Heart right ventricle (tissue), 16 donors: Measurements from ENCODE around the gene NRBP1. TPM values are rescaled to one million over a fixed set of nuclear protein-coding genes. Genes with fewer than 3 reads are reported as not detected.

Source experiments
- ATAC-seq, 8 donors: fragments of 200-7000 bp; cut with Tn5 transposase; one replicate each; pipeline ENCODE4 v1.9.1; 2020; ENCODE audit warnings: mild to moderate bottlenecking in 8 of 8, moderate library complexity in 8 of 8, moderate number of reproducible peaks in 1 of 8
- DNase-seq, 2 donors: peaks; one replicate each; pipeline ENCODE4 v3.0.0-alpha.2; 2020
- H3K27ac ChIP-seq, 10 donors: fragments of 200-600 bp; sonication (generic) in 2 of 10; one replicate each; pipeline versions ENCODE4 v1.5.0 to v1.8.0; 2020 to 2022; ENCODE audit warnings: mild to moderate bottlenecking in 3 of 10
- H3K27me3 ChIP-seq, 7 donors: fragments of 200-600 bp; one replicate each; pipeline ENCODE4 v1.8.0; 2021 to 2022; ENCODE audit warnings: mild to moderate bottlenecking in 2 of 7
- H3K36me3 ChIP-seq, 9 donors: fragments of 200-600 bp; sonication (generic) in 1 of 9; one replicate each; pipeline versions ENCODE4 v1.5.0 to v1.8.0; 2020 to 2022; ENCODE audit warnings: mild to moderate bottlenecking in 2 of 9
- H3K4me1 ChIP-seq, 9 donors: fragments of 200-600 bp; sonication (generic) in 1 of 9; one replicate each; pipeline versions ENCODE4 v1.5.0 to v1.8.0; 2020 to 2022; ENCODE audit warnings: mild to moderate bottlenecking in 4 of 9
- H3K4me3 ChIP-seq, 10 donors: fragments of 200-600 bp; sonication (generic) in 2 of 10; one replicate each; pipeline versions ENCODE4 v1.5.0 to v1.8.0; 2020 to 2022; ENCODE audit warnings: mild to moderate bottlenecking in 7 of 10, moderate library complexity in 2 of 10
- H3K9me3 ChIP-seq, 11 donors: fragments of 200-600 bp in 10 of 11; sonication (generic) in 2 of 11; one replicate each; pipeline versions ENCODE4 v1.5.0 to v1.8.0; 2013 to 2022; ENCODE audit warnings: mild to moderate bottlenecking in 2 of 11, control low read depth in 1 of 11, moderate library complexity in 1 of 11
- CTCF ChIP-seq, 9 donors: fragments of 200-600 bp; sonication (generic) in 2 of 9; IDR thresholded peaks; one replicate each; pipeline versions ENCODE4 v1.5.0 to v1.8.0; 2021 to 2022; ENCODE audit warnings: antibody characterized with exemption in 9 of 9, mild to moderate bottlenecking in 5 of 9, moderate library complexity in 1 of 9
- WGBS, 2 donors: extraction: QIAGEN DNeasy Blood & Tissue Kit; methylation state at CpG; one replicate each; pipeline ENCODE4 v1.1.7; 2013; ENCODE audit warnings: inconsistent platforms in 1 of 2; 5-methylcytosine and 5-hydroxymethylcytosine counted together
- intact Hi-C, 10 donors: fragments of 100-400 bp; cut with DNase I; formaldehyde crosslinking; loops; one replicate each; pipeline versions ENCODE4 v1.11.1 to v1.14.2; 2022
- polyA plus RNA-seq, 2 donors: library from polyadenylated mRNA; stranded (reverse); fragments of 200-250 nt; gene quantifications; one replicate each; pipeline ENCODE4 v1.2.3, GENCODE V29; 2013
- total RNA-seq, 10 donors: library from RNA; stranded (reverse); fragmentation: NEBNext Ultra II Directional in 3 of 10; extraction: Animal tissue kit (Norgen Biotek cat#: 25700) in 3 of 10; gene quantifications; one replicate each; pipeline versions ENCODE4 v1.2.1 to v1.2.4, GENCODE V29; 2021 to 2023
- donor health status: Arrhythmogenic right ventricular cardiomyopathy.
- donor health status: ischemic (EF 13 %, LVEDD 7.1; RV severe dilation, severe dysfunction).
- donor health status: healthy with polysubstance abuse.
- donor health status: DM: no; HTN: yes; CAD: no.
- donor health status: DM: no; HTN: no; CAD: no.
- donor health status: ischemic (EF 25% LVEDD 6.9; RV normal size, moderate dysfunction).
- donor health status: ischemic (EF 25% LVEDD 5.7; RV mildly dilated, moderate dysfunction).
- donor health status: healthy.
- donor health status: DM: yes; HTN: yes; CAD: no.
- donor health status: Ischemic cardiomyopathy.
- donor health status: ischemic (EF 35%, LVEDD 5.7; RV mildly dilated, moderate dysfunction).
- donor health status: nonischemic (EF 11% LVEDD 7.7; RV severe dilation, severe dysfunction).
- donor health status: DM: yes; HTN: yes; CAD: no.
- donor health status: PGD.
- donor health status: ischemic (EF 29% LVEDD 5.4; RV normal size, mild dysfunction).
- donor health status: nonischemic (EF 23%, LVEDD 6.1; RV moderate dilation, normal function).

NRBP1 gene
- total and polyA plus RNA-seq, 12 donors = 25.5 to 97.4 (median 59.2) TPM

DNA sequence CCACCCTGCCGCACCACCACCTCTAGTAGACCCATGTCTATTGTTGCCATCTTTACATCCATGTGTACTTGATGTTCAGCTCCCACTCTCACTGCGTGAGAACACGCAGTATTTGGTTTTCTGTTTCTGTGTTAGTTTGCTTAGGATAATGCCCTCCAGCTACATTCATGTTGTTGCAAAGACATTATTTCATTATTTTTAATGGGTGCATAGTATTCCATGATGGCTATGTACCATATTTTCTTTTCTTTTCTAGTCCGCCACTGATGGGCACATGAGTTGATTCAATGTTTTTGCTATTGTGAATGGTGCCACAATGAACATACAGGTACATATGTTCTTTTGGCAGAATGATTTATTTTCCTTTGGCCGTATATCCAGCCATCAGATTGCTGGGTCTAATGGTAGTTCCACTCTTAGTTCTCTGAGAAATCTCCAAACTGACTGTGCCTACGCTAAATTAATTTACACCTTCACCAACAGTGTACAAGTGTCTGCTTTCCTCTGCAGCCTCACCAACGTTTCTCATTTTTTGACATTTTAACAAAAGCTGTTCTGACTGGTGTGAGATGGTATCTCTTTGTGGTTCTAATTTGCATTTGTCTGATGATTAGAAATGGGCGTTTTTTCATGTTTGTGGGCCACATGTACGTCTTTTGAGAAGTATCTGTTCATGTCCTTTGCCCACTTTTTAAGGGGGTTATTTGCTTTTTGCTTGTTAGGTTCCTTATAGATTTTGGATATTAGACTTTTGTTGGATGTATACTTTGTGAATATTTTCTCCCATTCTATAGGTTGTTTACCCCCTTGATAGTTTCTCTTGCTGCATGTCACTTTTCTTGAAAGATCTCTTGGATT, 37.4 kb upstream of the NRBP1 start:
- Histone ChIP-seq H3K27ac (peak overlapping the region in 1 of 10 donors; percentile 53), H3K4me1 (peaks cover 0 to 3% (median 0%) of the 10 kb centered on the region in 9 donors), H3K4me3 (no peak overlapping the region), H3K27me3 (no peaks in the 10 kb centered on the region), H3K9me3 (no peaks in the 10 kb centered on the region), H3K36me3 (peaks cover 0 to 20% (median 1%) of the 10 kb centered on the region in 9 donors)
- 97% methylated on average over 9 of the region's 9 CpGs for WGBS, 2 donors
- intact Hi-C loops = no loop called here
- no peak for ATAC-seq
- no peak for TF ChIP-seq CTCF (IDR thresholded peaks at IDR 0.05)
- DNase-seq = no peak

DNA sequence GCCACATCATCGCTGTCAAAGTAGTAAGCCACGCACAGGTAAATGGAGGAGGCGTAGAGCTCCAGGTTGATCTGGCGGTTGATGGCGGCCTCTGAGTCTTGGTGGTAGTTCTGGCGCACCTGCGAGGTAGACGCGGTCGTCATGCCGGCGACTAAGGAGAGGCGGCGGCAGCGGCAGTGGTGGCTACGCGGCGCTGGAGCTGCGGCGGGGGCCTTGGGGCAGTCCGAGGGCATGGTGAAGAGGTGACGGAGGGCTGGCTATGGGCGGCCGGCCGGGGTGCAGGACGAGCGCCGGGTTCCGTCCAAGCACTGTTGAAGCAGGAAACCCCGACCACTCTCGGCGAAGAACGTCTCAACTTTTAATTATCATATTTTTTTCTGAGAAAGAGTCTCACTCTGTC, 35.2 kb upstream of the NRBP1 start:
- H3K4me3 ChIP-seq = no peak overlapping the region
- no peaks in the 10 kb centered on the region for H3K9me3 ChIP-seq
- H3K36me3 ChIP-seq = peaks cover 0 to 11% (median 0%) of the 10 kb centered on the region in 9 donors
- TF ChIP-seq CTCF (IDR thresholded peaks at IDR 0.05) = no peak
- no peaks in the 10 kb centered on the region for H3K27me3 ChIP-seq
- no peak for ATAC-seq
- no peak for DNase-seq
- 98 to 99% methylated on average over 33 of the region's 33 CpGs for WGBS, 2 donors
- H3K27ac ChIP-seq = no peak overlapping the region
- intact Hi-C loops = no loop called here
- H3K4me1 ChIP-seq = no peaks in the 10 kb centered on the region

DNA sequence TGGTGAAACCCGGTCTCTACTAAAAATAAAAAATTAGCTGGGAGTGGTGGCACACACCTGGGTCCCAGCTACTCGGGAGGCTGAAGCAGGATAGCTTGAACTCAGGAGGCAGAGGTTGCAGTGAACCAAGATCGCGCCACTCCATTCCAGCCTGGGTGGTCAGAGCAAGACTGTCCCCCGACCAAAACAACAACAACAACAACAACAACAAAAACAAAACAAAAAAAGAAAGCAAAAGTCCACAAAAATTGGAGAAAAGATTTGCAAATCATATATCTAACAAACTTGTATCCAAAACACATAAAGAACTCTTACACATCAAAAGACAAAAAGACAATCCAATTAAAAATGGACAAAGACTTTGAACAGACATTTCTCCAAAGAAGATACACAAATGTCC, 29.5 kb upstream of the NRBP1 start:
- DNase-seq (no peak), ATAC-seq (no peak)
- Histone ChIP-seq H3K4me1 (peaks cover 0 to 8% (median 0%) of the 10 kb centered on the region in 9 donors), H3K27me3 (no peaks in the 10 kb centered on the region), H3K36me3 (peaks cover 0 to 28% (median 0%) of the 10 kb centered on the region in 9 donors), H3K4me3 (no peak overlapping the region), H3K9me3 (no peaks in the 10 kb centered on the region), H3K27ac (no peak overlapping the region)
- intact Hi-C loops = no loop called here
- TF ChIP-seq CTCF (IDR thresholded peaks at IDR 0.05) = no peak
- WGBS, 2 donors = 93 to 96% methylated on average over 5 of the region's 5 CpGs

GRCh38 chr2:27400348-27401135, 27.9 kb upstream of the NRBP1 start:
- Histone ChIP-seq H3K27me3 (no peaks in the 10 kb centered on the region), H3K4me1 (peaks cover 0 to 8% (median 0%) of the 10 kb centered on the region in 9 donors), H3K36me3 (peaks cover 0 to 36% (median 0%) of the 10 kb centered on the region in 9 donors), H3K27ac (no peak overlapping the region), H3K4me3 (no peak overlapping the region), H3K9me3 (no peaks in the 10 kb centered on the region)
- intact Hi-C loops = loop anchor here in 1 of 10 donors (10.0 kb wide), 1 partner anchor 224 kb away; the partner anchor contains the start of genes CCDC121 and GPN1
- ATAC-seq = no peak
- DNase-seq = no peak
- 98 to 99% methylated on average over 2 of the region's 2 CpGs for WGBS, 2 donors
- TF ChIP-seq CTCF (IDR thresholded peaks at IDR 0.05) = no peak
